Smooth muscle cell of the brain vasculature (primary cell): ENCODE measurements around the gene RNF130.
"Not testable (repeated sequence)": the region's sequence is repeated elsewhere in the genome, so short reads cannot be mapped to it uniquely, and the experiment has no call there.

Experiments used
- DNase-seq: peaks from one replicate; pipeline ENCODE4 v3.0.0-alpha.2; 2012; ENCODE audit warnings: low read depth, low spot score

RNF130 gene

GRCh38 chr5:180018347-180019060, 53.1 kb downstream of the RNF130 start:
- DNase-seq, result no peak

- not testable (repeated sequence) for DNase-seq
Measured at GRCh38 chr5:180015523-180015922, 56.0 kb downstream of the RNF130 start.

- no peak for DNase-seq
Measured at GRCh38 chr5:180013678-180014077, 57.9 kb downstream of the RNF130 start.

GRCh38 chr5:180012316-180012715, 59.2 kb downstream of the RNF130 start:
- DNase-seq, result no peak

- no peak for DNase-seq
Measured at GRCh38 chr5:180010636-180011035, 60.9 kb downstream of the RNF130 start.

GRCh38 chr5:180009581-180009980, 62.0 kb downstream of the RNF130 start:
- DNase-seq, result no peak

- no peak for DNase-seq
Measured at GRCh38 chr5:180008433-180008832, 63.1 kb downstream of the RNF130 start.

GRCh38 chr5:180007582-180007981, 64.0 kb downstream of the RNF130 start:
- no peak for DNase-seq

GRCh38 chr5:180006141-180006540, 65.4 kb downstream of the RNF130 start:
- no peak for DNase-seq

GRCh38 chr5:180003127-180003526, 68.4 kb downstream of the RNF130 start:
- no peak for DNase-seq

- DNase-seq, result no peak
Measured at GRCh38 chr5:180001742-180002141, 69.8 kb downstream of the RNF130 start.

GRCh38 chr5:180001136-180001535, 70.4 kb downstream of the RNF130 start:
- DNase-seq, result no peak

GRCh38 chr5:179998485-179998884, 73.1 kb downstream of the RNF130 start:
- DNase-seq, result no peak

- no peak for DNase-seq
Measured at GRCh38 chr5:179994583-179995323, 76.8 kb downstream of the RNF130 start.

- DNase-seq, result not testable (repeated sequence)
Measured at GRCh38 chr5:179992855-179993254, 78.7 kb downstream of the RNF130 start.

GRCh38 chr5:179991106-179991505, 80.5 kb downstream of the RNF130 start:
- no peak for DNase-seq

- DNase-seq, result not testable (repeated sequence)
Measured at GRCh38 chr5:179990525-179990924, 81.0 kb downstream of the RNF130 start.

GRCh38 chr5:179986328-179986727, 85.2 kb downstream of the RNF130 start:
- no peak for DNase-seq

- no peak for DNase-seq
Measured at GRCh38 chr5:179981636-179982035, 89.9 kb downstream of the RNF130 start.

GRCh38 chr5:179980767-179981166, 90.8 kb downstream of the RNF130 start:
- DNase-seq, result no peak

GRCh38 chr5:179978792-179979191, 92.8 kb downstream of the RNF130 start:
- DNase-seq, result no peak

- no peak for DNase-seq
Measured at GRCh38 chr5:179975713-179976134, 95.8 kb downstream of the RNF130 start.
